SK-N-MC (cell line): ENCODE data around the gene B4GALT2.

Source experiments
- EZH2 ChIP-seq: fragments of 200-600 bp; sonication (generic); IDR thresholded peaks from one replicate; pipeline ENCODE4 v1.6.1; 2017; ENCODE audit warnings: antibody characterized with exemption
- FOXP2 ChIP-seq: optimal IDR thresholded peaks from 2 replicates; pipeline ENCODE3; 2011; ENCODE audit warnings: mild to moderate bottlenecking, moderate library complexity; ENCODE audit not compliant: insufficient read depth; ENCODE audit errors: extremely low read length, control extremely low read depth
- POLR2AphosphoS5 ChIP-seq: IDR thresholded peaks from 2 replicates; pipeline ENCODE4 v1.6.1; 2012; ENCODE audit warnings: mild to moderate bottlenecking, low read depth, low read length, borderline replicate concordance

- TF ChIP-seq POLR2AphosphoS5 (no peak), EZH2 (no peak), FOXP2 (no peak)
Observed at GRCh38 chr1:44036409-44037139, 57.6 kb downstream of the B4GALT2 start.
